Measurements from ENCODE around the gene MMP28.

DNA sequence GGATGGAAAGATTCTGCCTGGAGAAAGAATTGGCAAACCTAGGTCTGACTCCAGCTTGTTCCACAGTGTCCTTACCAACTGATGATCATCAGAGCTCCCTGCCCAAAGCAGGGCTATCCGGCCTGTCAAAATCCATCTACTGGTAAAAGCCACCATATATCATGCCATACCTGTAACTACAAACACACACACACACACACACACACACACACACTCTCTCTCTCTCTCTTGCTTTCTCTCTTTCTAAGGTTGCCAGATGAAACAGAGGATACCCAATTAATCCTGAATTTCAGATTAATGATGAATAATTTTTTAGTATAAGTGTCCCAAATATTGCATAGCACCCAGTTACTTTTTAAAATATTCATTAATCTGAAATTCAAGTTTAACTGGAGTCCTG lies 1.5 kb upstream of the MMP28 start:
- TF ChIP-seq CTCF (IDR thresholded peaks at IDR 0.05; ENCODE audit: low read length) (no peak), EZH2 (optimal IDR thresholded peaks at IDR 0.05; ENCODE audit: low read depth, low read length) (no peak)
